Measurements from ENCODE around the gene SLC30A3. TPM values are rescaled to one million over a fixed set of nuclear protein-coding genes. Genes with fewer than 3 reads are reported as not detected.
"Not testable (repeated sequence)": the region's sequence is repeated elsewhere in the genome, so short reads cannot be mapped to it uniquely, and the experiment has no call there.

Gene SLC30A3
- total RNA-seq, 1 donor from 2014 or later = 0.16 TPM

DNA sequence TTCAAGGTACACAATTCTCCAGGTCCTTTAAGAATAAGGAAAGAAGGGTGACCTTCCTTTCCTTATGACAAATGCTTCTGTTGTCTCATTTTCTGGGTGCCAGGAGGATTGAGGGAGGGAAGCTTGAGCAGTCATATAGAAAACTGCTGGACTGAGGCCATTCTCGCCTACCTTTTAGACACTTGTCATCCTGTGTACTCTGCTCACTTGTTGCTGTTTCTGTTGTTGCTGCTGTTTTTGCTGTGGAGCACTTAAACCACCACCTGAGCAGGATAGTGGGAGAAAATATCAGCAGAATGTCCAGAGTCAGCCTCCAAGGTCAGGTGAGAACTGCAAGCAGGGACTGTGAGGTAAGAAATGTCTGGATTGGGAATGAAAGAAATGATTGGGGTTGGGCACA is 15.2 kb upstream of the SLC30A3 start:
- Histone ChIP-seq H3K9ac (ENCODE audit: low read length) (no peak overlapping the region), H2AFZ (ENCODE audit: low read depth, low read length) (no peak overlapping the region), H3K4me1 (ENCODE audit: insufficient read depth, low read length) (peaks cover 9% of the 10 kb centered on the region), H3K9me3 (ENCODE audit: insufficient read depth, low read depth, low read length) (no peaks in the 10 kb centered on the region), H3K79me2 (ENCODE audit: insufficient read depth, low read length) (no peaks in the 10 kb centered on the region), H3K36me3 (ENCODE audit: insufficient read depth, low read length) (no peaks in the 10 kb centered on the region), H3K4me3 (ENCODE audit: insufficient read depth, low read depth, low read length) (no peak overlapping the region), H3K4me2 (ENCODE audit: low read length) (no peak overlapping the region), H4K20me1 (ENCODE audit: insufficient read depth, low read length) (no peaks in the 10 kb centered on the region), H3K27me3 (ENCODE audit: insufficient read depth, low read length) (peaks cover 16% of the 10 kb centered on the region), H3K27ac (ENCODE audit: low read depth, low read length) (no peak overlapping the region)
- Mint-ChIP-seq H3K27me3 (ENCODE audit: low read depth, unreplicated experiment) (peaks cover 36% of the 10 kb centered on the region), H3K27ac (ENCODE audit: unreplicated experiment) (no peak overlapping the region), H3K4me3 (ENCODE audit: unreplicated experiment) (no peak overlapping the region), H3K9me3 (ENCODE audit: unreplicated experiment) (no peaks in the 10 kb centered on the region), H3K4me1 (ENCODE audit: low read depth, unreplicated experiment) (peaks cover 17% of the 10 kb centered on the region), H3K36me3 (ENCODE audit: low read depth, unreplicated experiment) (no peaks in the 10 kb centered on the region)
- no peak for TF ChIP-seq EZH2 (IDR thresholded peaks at IDR 0.05; ENCODE audit: insufficient read depth, low read length)
- TF ChIP-seq, protein P1, sequence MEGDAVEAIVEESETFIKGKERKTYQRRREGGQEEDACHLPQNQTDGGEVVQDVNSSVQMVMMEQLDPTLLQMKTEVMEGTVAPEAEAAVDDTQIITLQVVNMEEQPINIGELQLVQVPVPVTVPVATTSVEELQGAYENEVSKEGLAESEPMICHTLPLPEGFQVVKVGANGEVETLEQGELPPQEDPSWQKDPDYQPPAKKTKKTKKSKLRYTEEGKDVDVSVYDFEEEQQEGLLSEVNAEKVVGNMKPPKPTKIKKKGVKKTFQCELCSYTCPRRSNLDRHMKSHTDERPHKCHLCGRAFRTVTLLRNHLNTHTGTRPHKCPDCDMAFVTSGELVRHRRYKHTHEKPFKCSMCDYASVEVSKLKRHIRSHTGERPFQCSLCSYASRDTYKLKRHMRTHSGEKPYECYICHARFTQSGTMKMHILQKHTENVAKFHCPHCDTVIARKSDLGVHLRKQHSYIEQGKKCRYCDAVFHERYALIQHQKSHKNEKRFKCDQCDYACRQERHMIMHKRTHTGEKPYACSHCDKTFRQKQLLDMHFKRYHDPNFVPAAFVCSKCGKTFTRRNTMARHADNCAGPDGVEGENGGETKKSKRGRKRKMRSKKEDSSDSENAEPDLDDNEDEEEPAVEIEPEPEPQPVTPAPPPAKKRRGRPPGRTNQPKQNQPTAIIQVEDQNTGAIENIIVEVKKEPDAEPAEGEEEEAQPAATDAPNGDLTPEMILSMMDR (IDR thresholded peaks at IDR 0.05; ENCODE audit: insufficient read depth, low read depth, low read length) = no peak
- DNase-seq (ENCODE audit: low read depth) (no peak), FAIRE-seq (no peak)

DNA sequence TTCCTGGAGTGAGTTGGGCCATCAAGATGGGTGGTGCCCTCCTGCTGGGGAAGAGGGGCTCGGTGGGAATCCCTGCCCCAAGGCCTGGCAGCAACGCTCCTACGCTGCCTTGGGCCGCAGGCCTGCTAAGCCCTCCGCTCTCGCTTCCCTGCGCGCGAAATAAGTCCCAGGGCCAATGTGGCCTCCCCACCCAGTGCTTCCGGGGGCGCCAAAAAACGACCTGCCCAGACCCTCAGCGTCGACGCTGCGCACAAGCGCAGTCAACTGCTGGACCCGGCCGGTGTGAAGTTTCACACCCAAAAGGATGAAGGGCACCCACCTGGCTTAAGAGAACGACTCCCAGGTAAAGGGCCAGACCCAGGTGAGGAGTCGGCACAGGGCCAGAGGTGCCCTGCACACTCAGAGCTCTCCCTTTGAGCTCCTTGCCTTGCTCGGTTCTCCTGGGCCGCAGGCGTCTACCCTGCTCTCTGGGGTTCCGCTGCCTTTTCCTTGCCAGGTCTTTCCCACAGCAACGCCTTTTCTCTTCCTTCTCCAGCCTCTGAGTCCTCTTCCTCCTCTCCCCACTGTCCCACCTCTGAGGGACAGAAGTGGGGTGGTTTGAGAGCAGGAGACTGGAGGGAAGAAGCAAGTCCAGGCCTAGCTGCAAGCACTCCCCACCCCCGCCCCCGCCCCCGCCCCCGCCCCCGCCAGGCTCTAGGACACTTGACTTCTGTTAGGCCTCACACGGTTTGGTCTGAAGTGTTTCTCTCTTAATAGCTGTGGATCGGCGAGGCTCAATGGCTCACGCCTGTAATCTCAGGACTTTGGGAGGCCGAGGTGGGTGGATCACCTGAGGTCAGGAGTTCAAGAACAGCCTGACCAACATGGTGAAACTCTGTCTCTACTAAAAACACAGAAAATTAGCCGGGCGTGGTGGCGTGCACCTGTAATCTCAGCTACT is 12.6 kb upstream of the SLC30A3 start, which contains the start of gene DNAJC5G:
Gene DNAJC5G, plus strand, starts transcription at position 223 of the 940 bp plus-strand sequence. CDS start 1,296 bp downstream, outside the sequence.
- H3K4me1 ChIP-seq (ENCODE audit: insufficient read depth, low read length) = peaks cover 5% of the 10 kb centered on the region
- no peak for FAIRE-seq
- no peaks in the 10 kb centered on the region for H3K79me2 ChIP-seq (ENCODE audit: insufficient read depth, low read length)
- H3K27ac ChIP-seq (ENCODE audit: low read depth, low read length) = no peak within 1 kb of the TSS
- H3K9ac ChIP-seq (ENCODE audit: low read length) = no peak within 1 kb of the TSS
- peaks cover 22% of the 10 kb centered on the region for H3K27me3 ChIP-seq (ENCODE audit: insufficient read depth, low read length)
- TF ChIP-seq, protein P1 (IDR thresholded peaks at IDR 0.05; ENCODE audit: insufficient read depth, low read depth, low read length) = no peak
- TF ChIP-seq EZH2 (IDR thresholded peaks at IDR 0.05; ENCODE audit: insufficient read depth, low read length) = no peak
- H3K9me3 ChIP-seq (ENCODE audit: insufficient read depth, low read depth, low read length) = no peaks in the 10 kb centered on the region
- DNase-seq (ENCODE audit: low read depth) = no peak
- Mint-ChIP-seq H3K27ac (ENCODE audit: unreplicated experiment) (no peak within 1 kb of the TSS), H3K9me3 (ENCODE audit: unreplicated experiment) (no peaks in the 10 kb centered on the region), H3K36me3 (ENCODE audit: low read depth, unreplicated experiment) (no peaks in the 10 kb centered on the region), H3K4me3 (ENCODE audit: unreplicated experiment) (no peak within 1 kb of the TSS), H3K27me3 (ENCODE audit: low read depth, unreplicated experiment) (peaks cover 41% of the 10 kb centered on the region), H3K4me1 (ENCODE audit: low read depth, unreplicated experiment) (peaks cover 10% of the 10 kb centered on the region)
- no peak within 1 kb of the TSS for H3K4me3 ChIP-seq (ENCODE audit: insufficient read depth, low read depth, low read length)
- no peaks in the 10 kb centered on the region for H4K20me1 ChIP-seq (ENCODE audit: insufficient read depth, low read length)
- no peak within 1 kb of the TSS for H3K4me2 ChIP-seq (ENCODE audit: low read length)
- H3K36me3 ChIP-seq (ENCODE audit: insufficient read depth, low read length) = no peaks in the 10 kb centered on the region
- H2AFZ ChIP-seq (ENCODE audit: low read depth, low read length) = no peak within 1 kb of the TSS

DNA sequence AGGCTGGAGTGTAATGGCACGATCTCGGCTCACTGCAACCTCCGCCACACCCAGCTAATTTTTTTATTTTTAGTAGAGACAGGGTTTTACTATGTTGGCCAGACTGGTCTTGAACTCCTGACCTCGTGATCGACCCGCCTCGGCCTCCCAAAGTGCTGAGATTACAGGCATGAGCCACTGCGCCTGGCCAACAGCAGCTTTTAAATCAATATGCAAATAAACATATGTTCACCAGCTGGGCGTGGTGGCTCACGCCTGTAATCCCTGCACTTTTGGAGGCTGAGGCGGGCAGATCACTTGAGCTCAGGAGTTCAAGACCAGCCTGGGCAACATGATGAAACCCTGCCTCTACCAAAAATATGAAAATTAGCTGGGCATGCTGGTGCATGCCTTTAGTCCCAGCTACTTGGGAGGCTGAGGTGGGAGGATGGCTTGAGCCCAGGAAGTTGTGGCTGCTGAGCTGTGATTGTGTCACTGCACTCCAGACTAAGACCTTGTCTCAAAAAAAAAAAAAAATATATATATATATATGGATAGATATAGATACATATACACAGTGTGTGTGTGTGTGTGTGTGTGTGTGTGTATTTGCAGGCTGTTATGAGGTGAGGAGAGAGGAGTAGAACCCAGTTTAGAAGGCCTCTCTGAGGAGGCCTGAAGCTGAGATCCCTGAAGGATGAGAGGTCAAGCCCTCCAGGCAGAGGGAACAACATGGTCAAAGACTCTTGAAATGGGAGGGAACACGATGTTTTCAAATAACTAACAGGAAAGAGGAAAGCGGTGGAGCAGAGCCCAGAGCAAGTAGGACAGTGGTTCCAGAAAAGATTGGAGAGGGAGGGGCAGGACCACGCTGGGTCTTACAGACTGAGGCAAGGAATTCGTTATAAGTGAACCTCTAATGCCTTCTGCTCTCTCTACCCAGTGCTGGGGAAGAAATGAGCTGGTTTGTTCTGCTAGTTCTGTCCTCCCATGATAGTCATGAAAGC is 10.0 kb upstream of the SLC30A3 start:
- H3K27ac ChIP-seq (ENCODE audit: low read depth, low read length); H3K9me3 ChIP-seq (ENCODE audit: insufficient read depth, low read depth, low read length); H4K20me1 ChIP-seq (ENCODE audit: insufficient read depth, low read length); H2AFZ ChIP-seq (ENCODE audit: low read depth, low read length); H3K79me2 ChIP-seq (ENCODE audit: insufficient read depth, low read length); H3K27ac Mint-ChIP-seq (ENCODE audit: unreplicated experiment); DNase-seq (ENCODE audit: low read depth); H3K9ac ChIP-seq (ENCODE audit: low read length); H3K4me2 ChIP-seq (ENCODE audit: low read length); H3K36me3 ChIP-seq (ENCODE audit: insufficient read depth, low read length); H3K4me1 ChIP-seq (ENCODE audit: insufficient read depth, low read length); H3K9me3 Mint-ChIP-seq (ENCODE audit: unreplicated experiment); FAIRE-seq; H3K4me3 ChIP-seq (ENCODE audit: insufficient read depth, low read depth, low read length); H3K36me3 Mint-ChIP-seq (ENCODE audit: low read depth, unreplicated experiment): not testable (repeated sequence)
- peaks cover 41% of the 10 kb centered on the region for H3K27me3 Mint-ChIP-seq (ENCODE audit: low read depth, unreplicated experiment)
- H3K4me3 Mint-ChIP-seq (ENCODE audit: unreplicated experiment) = peak overlapping the region; percentile 12
- peaks cover 34% of the 10 kb centered on the region for H3K27me3 ChIP-seq (ENCODE audit: insufficient read depth, low read length)
- peaks cover 13% of the 10 kb centered on the region for H3K4me1 Mint-ChIP-seq (ENCODE audit: low read depth, unreplicated experiment)
